NOMO-1 treated with DMSO at 0.1 percent for 48 hours (cell line): ENCODE results near the gene RBBP7.
A peak's percentile ranks its signal among the peaks of the same experiment; 100 is the strongest.

Experiments used
- DNase-seq: peaks from one replicate; lab custom pipeline; 2025; ENCODE audit not compliant: unreplicated experiment; lab: John Stamatoyannopoulos, UW

RBBP7 gene

GRCh38 chrX:16867947-16868346, 2.2 kb downstream of the RBBP7 start:
- DNase-seq = no peak

DNA sequence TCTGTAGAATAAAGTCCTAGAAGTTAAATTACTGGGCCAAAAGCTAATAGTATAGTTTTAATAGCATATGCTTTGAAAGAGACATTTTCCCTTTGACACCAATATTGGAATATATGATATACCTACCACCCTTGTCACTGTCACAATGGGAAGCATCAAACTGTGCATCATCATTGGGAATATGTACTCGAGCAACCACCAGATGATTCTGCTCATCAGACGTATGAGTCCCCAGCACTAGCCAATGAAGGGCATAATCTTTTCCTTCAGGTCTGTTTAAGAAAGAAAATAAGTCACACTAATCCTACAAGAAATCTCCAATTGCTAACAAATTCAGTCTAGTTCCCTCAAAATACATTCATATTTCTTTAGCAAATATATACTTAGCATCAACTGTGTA, 7.3 kb downstream of the RBBP7 start:
- DNase-seq = no peak

- no peak for DNase-seq
Measured at GRCh38 chrX:16856744-16857143, 13.4 kb downstream of the RBBP7 start.

GRCh38 chrX:16856076-16856404, 14.1 kb downstream of the RBBP7 start:
- peak; percentile 30 for DNase-seq

- no peak for DNase-seq
Measured at GRCh38 chrX:16855363-16856075, 14.6 kb downstream of the RBBP7 start.

DNA sequence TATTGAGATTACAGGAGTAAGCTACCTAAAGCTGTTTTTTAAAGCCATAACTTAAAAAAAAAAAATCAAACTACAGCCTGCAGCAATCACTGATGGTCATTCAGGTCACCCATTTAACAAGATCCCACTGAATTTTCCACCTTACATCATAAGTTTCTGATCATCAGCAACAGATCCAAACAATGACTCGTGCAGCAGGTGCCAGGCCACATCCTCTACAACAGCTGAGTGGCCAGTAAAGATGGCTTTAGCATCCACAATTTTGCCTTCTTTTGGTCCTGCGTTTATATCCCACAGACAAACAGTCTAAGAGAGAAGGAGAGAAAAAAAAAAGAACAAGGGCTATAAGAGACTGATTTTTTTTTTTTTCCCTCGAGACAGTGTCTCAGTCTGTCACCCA, 16.6 kb downstream of the RBBP7 start:
- DNase-seq = no peak

- no peak for DNase-seq
Measured at GRCh38 chrX:16852617-16853179, 17.5 kb downstream of the RBBP7 start.

GRCh38 chrX:16851827-16852226, 18.3 kb downstream of the RBBP7 start:
- no peak for DNase-seq

DNA sequence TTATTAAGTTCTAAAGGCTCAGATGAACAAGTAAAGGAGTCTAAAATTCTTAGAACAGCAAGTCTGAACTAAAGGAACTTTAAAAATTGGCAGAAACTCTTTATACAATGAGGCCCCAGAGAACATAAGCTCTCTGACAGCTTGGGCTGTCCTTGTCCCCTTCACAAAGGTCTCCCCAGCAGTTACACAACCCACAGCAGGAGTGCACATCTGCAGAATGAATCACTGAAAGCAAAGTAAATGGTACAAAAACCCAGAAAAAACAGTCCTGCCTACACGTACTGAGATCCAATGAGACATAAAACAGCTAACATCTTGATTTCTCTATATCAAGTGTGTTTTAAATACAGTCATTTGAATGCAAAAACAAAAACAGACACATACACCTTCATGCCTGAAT, 18.7 kb downstream of the RBBP7 start:
- DNase-seq = no peak

DNA sequence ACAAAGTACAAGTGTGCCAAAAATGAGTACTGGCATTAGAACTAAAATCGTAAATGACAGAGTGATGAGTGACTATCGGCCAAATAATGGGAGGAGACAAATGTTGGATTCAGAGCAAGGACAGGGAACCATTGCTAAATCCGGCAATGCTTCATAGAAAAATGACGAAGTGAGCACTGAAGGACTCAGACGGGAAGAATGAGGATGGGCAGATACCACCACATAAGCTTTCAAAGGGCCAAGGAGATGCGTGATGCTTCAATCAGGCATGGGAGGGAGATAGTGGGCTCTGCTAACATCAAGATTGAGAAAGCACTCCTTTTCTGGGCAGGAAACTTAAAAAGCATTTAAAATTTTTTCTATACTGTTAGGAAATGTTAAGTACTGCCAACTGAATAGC, 21.6 kb downstream of the RBBP7 start:
- no peak for DNase-seq

- no peak for DNase-seq
Measured at GRCh38 chrX:16845686-16846085, 24.5 kb downstream of the RBBP7 start.

GRCh38 chrX:16843208-16843909, 26.8 kb downstream of the RBBP7 start:
- DNase-seq = no peak

- DNase-seq = no peak
Measured at GRCh38 chrX:16842684-16843083, 27.5 kb downstream of the RBBP7 start.

DNA sequence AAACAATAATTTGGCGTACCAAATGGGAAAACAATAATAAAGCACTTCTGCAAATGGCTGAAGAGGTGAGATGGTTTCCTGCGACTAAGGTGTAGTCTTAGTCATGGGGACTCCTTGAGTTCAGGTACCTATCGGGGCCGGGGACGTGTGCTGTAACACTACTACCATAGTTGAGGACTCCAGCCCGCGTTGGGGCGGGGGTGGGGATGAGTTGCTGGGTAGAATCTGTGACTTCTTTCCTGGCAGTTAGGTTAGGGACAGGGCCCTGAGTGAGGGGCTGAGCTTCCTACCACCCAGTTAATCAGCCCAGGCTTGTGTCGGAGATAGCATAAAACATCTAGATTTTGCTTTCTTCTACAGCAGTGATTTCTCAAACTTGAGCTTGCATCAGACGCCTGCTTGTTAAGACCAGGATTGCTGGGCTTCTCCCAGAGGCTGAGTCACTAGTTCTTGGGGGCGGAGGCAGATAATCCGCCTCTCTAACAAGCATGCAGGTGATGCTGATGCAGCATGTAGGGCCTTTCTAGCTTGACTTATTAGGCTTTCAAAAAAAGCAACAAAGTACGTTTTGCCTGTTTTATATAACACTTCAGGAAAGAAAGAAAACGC, 30.2 kb downstream of the RBBP7 start:
- no peak for DNase-seq

DNA sequence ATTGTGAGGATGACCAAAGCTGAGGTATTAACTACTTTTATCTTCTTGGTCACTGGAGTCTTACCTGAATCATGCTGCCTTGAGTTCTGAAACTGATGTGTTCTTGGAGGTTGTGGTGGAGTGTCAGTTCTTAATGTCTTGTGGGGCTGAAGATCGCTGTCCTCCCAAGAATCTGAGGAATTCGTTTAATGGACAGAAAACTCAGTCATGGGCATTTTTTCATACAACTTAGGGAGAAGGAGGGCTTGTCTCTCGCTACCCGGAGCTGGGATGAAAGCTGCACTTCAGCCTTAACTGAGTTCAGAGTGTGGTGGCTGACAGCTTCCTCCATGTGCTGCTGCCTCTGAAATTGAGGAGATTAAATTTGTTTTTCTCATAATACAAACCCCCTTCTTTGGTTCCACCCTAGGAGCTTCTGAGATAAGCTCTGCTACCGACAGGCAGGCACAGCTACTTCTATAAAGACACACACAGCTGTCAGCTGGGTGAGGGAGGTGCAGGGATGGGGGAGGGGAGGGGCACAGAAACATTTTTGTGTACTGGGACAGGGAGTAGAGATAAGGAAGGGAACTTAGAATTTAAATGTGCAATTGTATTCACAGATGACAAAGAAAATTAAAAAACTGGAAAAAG, 30.8 kb downstream of the RBBP7 start:
- no peak for DNase-seq

DNA sequence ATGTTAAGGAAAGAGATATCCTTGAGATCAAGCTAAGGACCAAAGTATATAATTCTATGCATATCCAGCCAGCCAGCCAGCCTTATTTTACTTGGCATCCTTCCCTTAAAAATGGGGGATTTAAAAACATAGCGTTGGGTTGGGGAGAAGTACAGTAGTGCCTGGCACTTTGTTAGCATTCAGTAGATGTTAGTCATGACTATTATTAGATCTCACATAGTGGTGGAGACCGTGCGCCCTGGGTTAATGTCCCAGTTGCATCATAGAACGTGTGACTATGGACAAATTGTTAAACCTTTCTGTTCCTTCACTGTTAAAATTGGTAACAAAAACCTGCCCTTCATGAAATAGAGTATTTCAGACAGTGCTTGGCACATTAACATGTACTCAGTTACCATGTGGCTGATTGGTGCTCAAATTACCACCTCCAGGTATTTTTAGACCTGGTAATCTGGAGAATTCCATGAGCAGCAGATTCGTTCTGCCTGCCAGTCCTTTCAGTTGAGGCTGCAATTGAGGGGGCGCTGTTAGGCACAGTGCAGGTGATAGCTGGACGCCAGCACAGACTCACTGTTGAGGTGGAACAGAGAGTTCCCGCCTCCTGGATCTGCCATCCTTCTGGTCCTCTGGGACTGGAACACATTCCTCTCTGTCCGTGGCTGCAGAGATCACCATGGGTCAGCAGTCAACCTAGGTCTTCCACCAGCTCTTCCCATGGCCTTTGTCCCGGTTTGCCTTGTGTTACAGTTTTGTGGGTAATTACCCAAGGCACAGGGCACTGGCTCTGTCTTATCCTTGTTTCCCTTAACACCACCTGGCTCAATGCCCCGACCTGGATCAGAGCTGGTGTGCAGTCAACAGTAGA, 31.7 kb downstream of the RBBP7 start:
- peak; percentile 35 for DNase-seq

- DNase-seq = no peak
Measured at GRCh38 chrX:16836371-16836770, 33.8 kb downstream of the RBBP7 start.

DNA sequence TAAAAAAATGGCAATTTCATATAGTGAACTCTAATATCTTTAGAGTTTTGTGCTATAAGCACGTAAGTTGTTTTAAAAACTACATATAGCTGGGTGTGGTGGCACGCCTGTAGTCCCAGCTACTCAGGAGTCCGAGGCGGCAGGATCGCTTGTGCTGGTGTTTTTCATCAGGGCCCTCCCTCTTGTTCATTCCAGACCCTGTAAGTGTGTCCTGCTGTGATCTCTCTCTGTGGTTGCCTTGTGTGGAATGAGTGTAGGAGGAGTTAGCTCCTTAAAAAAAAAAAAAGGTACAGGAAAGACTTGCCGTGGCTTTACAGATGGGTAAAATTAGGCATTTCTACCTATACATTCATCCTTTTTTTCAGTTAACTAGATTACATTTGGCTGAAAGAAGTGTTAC, 35.4 kb downstream of the RBBP7 start:
- DNase-seq = no peak

- no peak for DNase-seq
Measured at GRCh38 chrX:16832301-16832700, 37.9 kb downstream of the RBBP7 start.

DNA sequence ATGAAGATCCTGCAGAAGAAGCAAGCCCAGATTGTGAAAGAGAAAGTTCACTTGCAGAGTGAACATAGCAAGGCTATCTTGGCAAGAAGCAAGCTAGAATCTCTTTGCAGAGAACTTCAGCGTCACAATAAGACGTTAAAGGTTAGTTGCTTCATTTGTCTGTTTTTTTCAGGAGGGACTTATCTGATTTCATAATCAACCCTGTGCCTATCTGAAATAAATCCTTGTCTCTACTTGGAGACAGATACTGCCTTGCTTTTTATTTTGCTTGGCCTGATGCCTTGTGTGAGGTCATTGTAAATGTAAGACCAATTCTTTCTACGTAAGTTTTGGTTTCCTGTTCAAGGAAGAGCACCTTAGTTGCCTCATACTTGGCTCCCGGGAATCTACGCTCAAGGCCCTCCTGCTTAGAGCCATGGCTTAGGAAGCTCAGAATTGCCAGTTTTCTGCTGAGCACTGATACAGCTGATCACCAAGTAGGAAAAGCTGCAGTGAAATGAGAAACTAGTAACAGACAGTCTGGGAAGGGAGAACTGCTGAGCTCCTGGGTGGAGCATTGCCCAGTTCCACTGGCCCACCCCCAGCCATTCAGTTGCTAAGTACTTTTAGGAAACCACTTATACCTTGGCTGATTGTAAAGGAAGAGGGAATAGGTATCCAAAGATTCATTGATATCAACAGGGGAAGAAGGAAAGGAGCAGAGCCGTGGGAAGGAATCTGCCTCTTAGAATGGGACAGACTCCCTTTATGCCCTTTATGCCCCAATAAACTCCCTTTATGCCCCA, 41.8 kb downstream of the RBBP7 start:
- peak; percentile 27 for DNase-seq
